ENCODE results near the gene CGB5.
A peak's percentile ranks its signal among the peaks of the same experiment; 100 is the strongest.
"Not testable (repeated sequence)": the region's sequence is repeated elsewhere in the genome, so short reads cannot be mapped to it uniquely, and the experiment has no call there.

CGB5 gene

DNA sequence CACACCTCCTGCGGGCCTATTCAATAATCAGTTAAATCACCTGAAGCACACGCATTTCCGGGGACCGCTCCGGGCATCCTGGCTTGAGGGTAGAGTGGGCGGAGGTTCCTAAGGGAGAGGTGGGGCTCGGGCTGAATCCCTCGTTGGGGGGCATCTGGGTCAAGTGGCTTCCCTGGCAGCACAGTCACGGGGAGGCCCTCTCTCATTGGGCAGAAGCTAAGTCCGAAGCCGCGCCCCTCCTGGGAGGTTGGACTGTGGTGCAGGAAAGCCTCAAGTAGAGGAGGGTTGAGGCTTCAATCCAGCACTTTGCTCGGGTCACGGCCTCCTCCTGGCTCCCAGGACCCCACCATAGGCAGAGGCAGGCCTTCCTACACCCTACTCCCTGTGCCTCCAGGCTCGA is at the start of gene CGB5:
Gene CGB5, plus strand, starts transcription at position 301 of the 400 bp plus-strand sequence. CDS start 362 bp downstream, outside the sequence.
- not testable (repeated sequence) for FAIRE-seq; DNase-seq (ENCODE audit: low spot score)

DNA sequence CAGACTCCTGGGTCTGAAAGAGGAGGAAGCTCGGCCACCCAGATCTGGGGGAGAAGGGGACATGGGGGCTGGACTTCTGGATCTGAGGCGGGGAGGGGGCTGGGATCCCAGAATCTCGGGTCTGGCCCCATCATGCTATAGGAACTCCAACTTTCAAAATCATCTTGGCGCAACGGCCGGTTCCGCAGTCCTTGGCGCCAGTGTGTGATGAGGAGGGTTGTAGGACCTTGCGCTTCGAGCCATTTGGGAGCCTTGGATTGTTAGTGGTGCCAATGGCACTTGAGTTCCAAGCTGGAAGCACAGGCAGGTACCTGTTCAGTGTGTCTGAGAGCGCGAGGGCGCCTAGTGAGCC is 49.6 kb upstream of the CGB5 start:
- DNase-seq (ENCODE audit: low spot score) = no peak
- FAIRE-seq = no peak

- FAIRE-seq = no peak
These were observed 45.7 kb upstream of the CGB5 start for GRCh38 chr19:48997972-48998371.

GRCh38 chr19:48999481-49000325 is 43.9 kb upstream of the CGB5 start:
- FAIRE-seq = no peak
- peak; percentile 31 for DNase-seq (ENCODE audit: low spot score)

More at GRCh38 chr19:48997972-48998371, 45.7 kb upstream of the CGB5 start:
- DNase-seq (ENCODE audit: low spot score) = peak; percentile 66

- FAIRE-seq (no peak), DNase-seq (ENCODE audit: low spot score) (no peak)
These were observed 39.5 kb upstream of the CGB5 start for GRCh38 chr19:49004133-49004532.

DNA sequence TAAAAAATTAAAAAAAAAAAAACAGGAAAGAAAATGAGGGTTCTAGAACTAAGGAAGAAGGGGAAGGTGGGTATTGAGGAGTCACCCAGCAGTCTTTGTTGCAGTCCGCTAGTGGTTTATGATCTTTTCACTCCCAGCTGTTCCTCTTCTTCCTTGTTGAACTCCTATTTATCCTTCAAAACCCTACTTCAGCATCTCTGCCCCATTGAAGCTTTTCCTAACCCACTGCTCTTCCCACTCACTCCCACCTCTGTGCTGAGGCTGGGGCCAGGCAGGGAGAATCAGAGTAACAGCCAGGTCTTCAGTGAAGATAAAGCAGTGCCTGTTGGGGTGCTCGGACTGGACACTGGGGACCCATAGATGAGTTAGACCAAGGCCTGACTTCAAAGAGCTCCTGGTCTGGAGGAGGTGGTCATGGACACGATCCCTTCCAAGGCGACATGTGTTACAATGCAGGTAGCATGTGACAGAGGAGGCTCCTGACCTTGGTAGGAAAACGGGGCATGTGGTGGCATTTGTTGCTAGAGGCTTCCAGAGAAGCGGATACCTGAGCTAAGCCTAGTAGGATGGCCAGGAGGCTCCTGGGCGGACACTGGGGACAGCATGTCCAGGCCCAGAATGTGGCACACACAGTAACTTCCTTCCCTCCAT is 38.6 kb upstream of the CGB5 start:
- FAIRE-seq (no peak), DNase-seq (ENCODE audit: low spot score) (no peak)

- FAIRE-seq = no peak
These were observed 36.7 kb upstream of the CGB5 start for GRCh38 chr19:49006905-49007304.

GRCh38 chr19:49009828-49010227 is 33.8 kb upstream of the CGB5 start:
- no peak for FAIRE-seq

More at GRCh38 chr19:49006905-49007304, 36.7 kb upstream of the CGB5 start:
- no peak for DNase-seq (ENCODE audit: low spot score)

GRCh38 chr19:49010453-49010852 is 33.2 kb upstream of the CGB5 start:
- no peak for DNase-seq (ENCODE audit: low spot score)
- FAIRE-seq = no peak

More at GRCh38 chr19:49009828-49010227, 33.8 kb upstream of the CGB5 start:
- DNase-seq (ENCODE audit: low spot score) = no peak

DNA sequence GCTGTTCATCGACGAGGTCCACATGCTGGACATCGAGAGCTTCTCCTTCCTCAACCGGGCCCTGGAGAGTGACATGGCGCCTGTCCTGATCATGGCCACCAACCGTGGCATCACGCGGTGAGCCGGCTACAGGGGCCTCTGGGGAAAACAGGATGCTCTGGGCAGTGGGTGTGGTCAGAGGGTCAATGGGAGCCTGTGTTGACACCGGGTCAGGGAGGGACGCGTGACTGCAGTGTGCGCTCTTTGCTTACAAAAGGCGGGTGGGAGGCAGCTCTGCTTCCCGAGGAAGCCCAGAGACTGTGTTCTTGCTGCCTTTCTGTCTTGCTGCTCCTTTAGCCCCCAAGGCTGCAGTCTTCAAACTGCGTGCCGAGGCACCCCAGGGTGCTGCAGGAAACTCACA is 32.5 kb upstream of the CGB5 start:
- DNase-seq (ENCODE audit: low spot score) = no peak
- FAIRE-seq = no peak

GRCh38 chr19:49014123-49014869 is 29.4 kb upstream of the CGB5 start:
- DNase-seq (ENCODE audit: low spot score) = no peak
- FAIRE-seq = no peak

DNA sequence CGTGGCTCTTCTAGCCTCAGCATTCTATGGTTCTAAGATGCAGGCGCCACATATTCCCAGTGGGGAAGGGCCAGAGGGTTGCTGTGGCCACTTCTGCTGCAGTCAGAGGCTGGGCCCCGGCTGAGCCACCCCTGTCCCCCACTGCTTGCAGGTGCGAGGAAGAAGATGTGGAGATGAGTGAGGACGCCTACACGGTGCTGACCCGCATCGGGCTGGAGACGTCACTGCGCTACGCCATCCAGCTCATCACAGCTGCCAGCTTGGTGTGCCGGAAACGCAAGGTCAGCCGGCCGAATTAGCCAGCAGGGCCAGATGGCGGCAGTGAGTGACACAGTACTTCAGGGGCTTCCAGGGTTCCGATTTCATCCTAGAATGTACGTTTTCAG is 28.8 kb upstream of the CGB5 start:
- DNase-seq (ENCODE audit: low spot score) = no peak
- no peak for FAIRE-seq

- DNase-seq (ENCODE audit: low spot score) (no peak), FAIRE-seq (no peak)
These were observed 27.4 kb upstream of the CGB5 start for GRCh38 chr19:49016067-49016839.

DNA sequence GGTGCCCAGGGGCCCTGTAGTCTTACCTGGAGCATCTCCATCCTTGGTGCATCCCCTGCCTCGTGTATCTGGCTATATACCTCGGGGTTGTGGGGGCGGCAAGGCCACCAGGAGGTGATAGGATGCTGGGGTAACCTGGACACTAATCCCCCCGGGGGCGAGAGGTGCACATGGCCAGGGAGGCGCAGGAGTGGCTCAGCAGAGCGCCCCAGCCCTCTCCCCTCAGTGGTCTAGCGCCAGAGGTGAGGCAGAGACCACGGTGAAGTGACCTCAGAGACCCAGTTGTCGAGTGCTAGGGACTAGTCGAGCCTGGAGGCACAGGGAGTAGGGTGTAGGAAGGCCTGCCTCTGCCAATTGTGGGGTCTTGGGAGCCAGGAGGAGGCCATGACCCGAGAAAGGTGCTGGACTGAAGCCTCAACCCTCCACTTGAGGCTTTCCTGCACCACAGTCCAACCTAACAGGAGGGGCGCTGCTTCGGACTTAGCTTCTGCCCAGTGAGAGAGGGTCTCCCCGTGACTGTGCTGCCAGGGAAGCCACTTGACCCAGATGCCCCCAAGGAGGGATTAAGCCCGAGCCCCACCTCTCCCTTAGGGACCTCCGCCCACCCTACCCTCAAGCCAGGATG is 26.5 kb upstream of the CGB5 start, which contains the start of gene LHB:
Gene LHB, minus strand, starts transcription at position 51 of the 625 bp plus-strand sequence. Its CDS starts 10 bp downstream, at position 41.
- no peak for FAIRE-seq
- DNase-seq (ENCODE audit: low spot score) = no peak

DNA sequence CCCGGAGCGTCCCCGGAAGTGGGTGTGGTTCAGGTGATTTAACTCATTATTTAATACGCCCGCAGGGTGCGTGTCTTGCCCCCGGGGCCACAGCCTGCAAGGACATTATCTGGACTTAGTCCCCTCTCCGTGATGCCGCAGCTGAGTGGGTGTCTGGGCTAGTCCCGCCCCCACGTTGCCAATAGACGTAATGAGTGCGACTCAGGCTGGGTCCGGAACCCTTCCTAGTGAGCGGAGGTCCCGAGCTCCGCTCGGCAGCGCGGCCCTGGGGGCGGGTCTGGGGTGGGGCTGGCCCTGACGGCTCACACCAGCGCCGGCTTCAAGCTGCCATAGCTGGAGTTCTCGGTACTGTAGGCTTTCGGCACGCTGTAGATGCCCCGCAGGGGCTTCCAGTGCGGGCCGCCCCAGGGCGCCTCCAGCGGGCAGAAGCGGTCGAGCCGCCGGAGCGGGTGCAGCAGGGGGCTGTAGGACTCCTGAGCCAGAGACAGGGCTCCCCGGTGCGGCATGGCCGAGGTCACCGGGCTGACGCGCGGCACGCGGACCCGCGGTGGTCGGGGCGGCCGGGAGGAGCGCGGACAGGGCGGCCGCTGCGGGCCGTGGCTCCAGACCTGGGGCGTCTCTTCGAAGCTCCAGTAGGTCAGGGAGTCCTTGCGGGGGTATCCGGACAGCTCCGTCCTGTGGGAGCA is 25.8 kb upstream of the CGB5 start:
- DNase-seq (ENCODE audit: low spot score) (no peak), FAIRE-seq (no peak)

GRCh38 chr19:49018388-49019241 is 25.0 kb upstream of the CGB5 start:
- not testable (repeated sequence) for DNase-seq (ENCODE audit: low spot score); FAIRE-seq

- no peak for DNase-seq (ENCODE audit: low spot score)
- FAIRE-seq = no peak
These were observed 24.3 kb upstream of the CGB5 start for GRCh38 chr19:49019242-49019932.

GRCh38 chr19:49020342-49020741 is 23.3 kb upstream of the CGB5 start:
- FAIRE-seq = no peak
- DNase-seq (ENCODE audit: low spot score) = no peak
